Mucosa of descending colon (tissue), 3 donors: Measurements from ENCODE around the gene TIAM2. TPM values are rescaled to one million over a fixed set of nuclear protein-coding genes. Genes with fewer than 3 reads are reported as not detected.

Source experiments
- ATAC-seq: fragments of 200-7000 bp; cut with Tn5 transposase; one replicate; pipeline ENCODE4 v1.9.1; 2020; ENCODE audit warnings: mild to moderate bottlenecking, moderate library complexity
- DNase-seq, 3 donors: peaks; one replicate each; pipeline ENCODE4 v3.0.0-alpha.2; 2020
- H3K36me3 ChIP-seq: fragments of 200-600 bp; one replicate; pipeline ENCODE4 v1.8.0; 2021; ENCODE audit warnings: low read depth, mild to moderate bottlenecking
- H3K4me1 ChIP-seq: fragments of 200-600 bp; one replicate; pipeline ENCODE4 v1.8.0; 2021; ENCODE audit warnings: low read depth, mild to moderate bottlenecking
- H3K4me3 ChIP-seq: fragments of 200-600 bp; one replicate; pipeline ENCODE4 v1.8.0; 2021; ENCODE audit warnings: mild to moderate bottlenecking
- H3K9me3 ChIP-seq: fragments of 200-600 bp; one replicate; pipeline ENCODE4 v1.8.0; 2021; ENCODE audit warnings: mild to moderate bottlenecking
- intact Hi-C, 2 donors: fragments of 100-400 bp; cut with DNase I in 1 of 2; cut with micrococcal nuclease in 1 of 2; formaldehyde crosslinking; loops; one replicate each; pipeline versions ENCODE4 v1.11.0 to v1.11.1; 2022; cut with DNase I, micrococcal nuclease
- total RNA-seq, 3 donors: library from RNA; stranded (reverse); fragmentation: NEBNext Ultra II Directional in 2 of 3; extraction: Animal tissue kit (Norgen Biotek cat#: 25700) in 2 of 3; gene quantifications; one replicate each; pipeline versions ENCODE4 v1.2.1 to v1.2.4, GENCODE V29; 2021 to 2023
- TF ChIP-seq, protein P1 (sequence below): fragments of 200-600 bp; IDR thresholded peaks from one replicate; pipeline ENCODE4 v1.8.0; 2022; ENCODE audit warnings: antibody characterized with exemption, mild to moderate bottlenecking
- donor health status: DM: no; HTN: no; CAD: no; lungs with moderate emphysema.
- donor health status: DM: no; HTN: no; CAD: no.
- donor health status: DM: no; HTN: yes; CAD: no.

Gene TIAM2
- total RNA-seq, 3 donors from 2014 or later, result 4.2 to 12.2 (median 9.8) TPM

DNA sequence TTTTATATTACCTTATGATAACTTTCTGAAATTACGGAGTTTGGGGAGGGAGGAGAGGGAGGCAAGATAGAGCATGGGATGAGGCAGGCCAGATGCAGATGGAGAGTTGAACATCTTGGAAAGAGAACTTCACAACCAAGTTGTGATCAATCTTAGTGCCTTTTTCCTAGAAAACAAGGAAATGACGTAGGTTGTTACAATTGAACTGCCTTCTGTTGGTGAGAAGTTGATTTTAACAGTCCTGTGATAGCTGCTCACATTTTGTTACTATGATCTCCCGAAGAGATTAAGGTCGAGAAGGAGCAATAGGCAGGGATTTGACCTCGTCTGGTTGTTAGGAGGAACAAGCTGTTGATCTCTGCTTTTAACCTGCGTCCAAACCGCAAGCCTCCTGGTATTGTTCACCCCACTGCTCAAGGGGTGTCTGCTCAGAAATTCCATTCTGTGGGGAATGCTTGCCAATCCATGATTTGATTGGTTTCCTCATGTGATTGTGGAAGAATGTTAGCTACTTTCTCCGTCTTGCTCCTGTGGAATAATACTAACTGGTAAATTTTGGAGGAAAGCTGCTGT, 35.1 kb downstream of the TIAM2 start:
- intact Hi-C loops, result no loop called here
- TF ChIP-seq, protein P1, sequence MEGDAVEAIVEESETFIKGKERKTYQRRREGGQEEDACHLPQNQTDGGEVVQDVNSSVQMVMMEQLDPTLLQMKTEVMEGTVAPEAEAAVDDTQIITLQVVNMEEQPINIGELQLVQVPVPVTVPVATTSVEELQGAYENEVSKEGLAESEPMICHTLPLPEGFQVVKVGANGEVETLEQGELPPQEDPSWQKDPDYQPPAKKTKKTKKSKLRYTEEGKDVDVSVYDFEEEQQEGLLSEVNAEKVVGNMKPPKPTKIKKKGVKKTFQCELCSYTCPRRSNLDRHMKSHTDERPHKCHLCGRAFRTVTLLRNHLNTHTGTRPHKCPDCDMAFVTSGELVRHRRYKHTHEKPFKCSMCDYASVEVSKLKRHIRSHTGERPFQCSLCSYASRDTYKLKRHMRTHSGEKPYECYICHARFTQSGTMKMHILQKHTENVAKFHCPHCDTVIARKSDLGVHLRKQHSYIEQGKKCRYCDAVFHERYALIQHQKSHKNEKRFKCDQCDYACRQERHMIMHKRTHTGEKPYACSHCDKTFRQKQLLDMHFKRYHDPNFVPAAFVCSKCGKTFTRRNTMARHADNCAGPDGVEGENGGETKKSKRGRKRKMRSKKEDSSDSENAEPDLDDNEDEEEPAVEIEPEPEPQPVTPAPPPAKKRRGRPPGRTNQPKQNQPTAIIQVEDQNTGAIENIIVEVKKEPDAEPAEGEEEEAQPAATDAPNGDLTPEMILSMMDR, result no peak

DNA sequence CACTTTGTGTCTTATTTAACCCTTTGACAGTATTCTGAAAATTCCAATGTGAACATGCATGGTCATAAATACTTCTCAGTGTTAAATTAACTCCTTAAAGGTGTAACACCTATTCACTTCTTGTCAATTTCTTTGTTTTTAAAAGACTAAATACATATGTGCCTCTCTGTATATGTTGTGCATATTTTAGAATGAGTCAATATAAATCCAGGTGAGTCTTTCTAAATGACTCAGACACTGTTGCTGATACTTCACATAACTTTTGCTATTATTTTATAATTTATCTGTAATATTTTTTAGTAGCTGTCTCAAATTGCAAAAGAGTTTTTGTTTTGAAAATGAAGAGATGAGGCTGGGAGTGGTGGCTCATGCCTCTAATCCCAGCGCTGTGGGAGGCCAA, 36.0 kb downstream of the TIAM2 start:
- TF ChIP-seq, protein P1, result no peak
- H3K9me3 ChIP-seq, result no peaks in the 10 kb centered on the region
- no peak overlapping the region for H3K4me3 ChIP-seq
- intact Hi-C loops, result no loop called here
- no peak for ATAC-seq
- H3K36me3 ChIP-seq, result no peaks in the 10 kb centered on the region
- no peaks in the 10 kb centered on the region for H3K4me1 ChIP-seq
- DNase-seq, result no peak

More for the DNA sequence above, 35.1 kb downstream of the TIAM2 start:
- Histone ChIP-seq H3K36me3 (no peaks in the 10 kb centered on the region), H3K4me3 (no peak overlapping the region), H3K9me3 (no peaks in the 10 kb centered on the region), H3K4me1 (no peaks in the 10 kb centered on the region)
- ATAC-seq (no peak), DNase-seq (no peak)

GRCh38 chr6:155033021-155033791, 38.1 kb downstream of the TIAM2 start:
- intact Hi-C loops, result no loop called here
- TF ChIP-seq, protein P1, result no peak
- no peaks in the 10 kb centered on the region for H3K36me3 ChIP-seq
- no peaks in the 10 kb centered on the region for H3K9me3 ChIP-seq
- DNase-seq (no peak), ATAC-seq (no peak)
- H3K4me1 ChIP-seq, result no peaks in the 10 kb centered on the region
- no peak overlapping the region for H3K4me3 ChIP-seq

DNA sequence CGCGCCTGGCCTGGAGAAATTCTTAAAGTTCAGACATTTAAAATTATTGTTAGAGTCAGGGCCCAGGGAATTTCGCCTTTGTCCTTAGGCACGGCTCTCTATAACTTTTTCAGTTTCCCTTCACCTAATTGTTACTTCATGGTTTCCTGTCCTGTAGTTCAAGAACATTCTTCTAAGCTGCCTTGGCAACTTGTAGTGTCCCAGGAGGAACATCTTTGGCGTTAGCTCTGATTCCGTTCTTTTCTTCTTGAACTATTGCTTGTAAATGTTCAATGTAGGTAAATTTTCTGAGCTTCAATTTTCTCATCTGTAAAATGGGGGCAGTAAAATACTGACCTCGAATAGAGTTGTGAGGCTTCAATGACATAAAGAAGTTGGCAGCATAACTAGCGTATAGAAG, 41.8 kb downstream of the TIAM2 start:
- Histone ChIP-seq H3K4me1 (no peaks in the 10 kb centered on the region), H3K36me3 (no peaks in the 10 kb centered on the region), H3K4me3 (no peak overlapping the region), H3K9me3 (no peaks in the 10 kb centered on the region)
- ATAC-seq (no peak), DNase-seq (no peak)
- TF ChIP-seq, protein P1, result no peak
- intact Hi-C loops, result no loop called here

DNA sequence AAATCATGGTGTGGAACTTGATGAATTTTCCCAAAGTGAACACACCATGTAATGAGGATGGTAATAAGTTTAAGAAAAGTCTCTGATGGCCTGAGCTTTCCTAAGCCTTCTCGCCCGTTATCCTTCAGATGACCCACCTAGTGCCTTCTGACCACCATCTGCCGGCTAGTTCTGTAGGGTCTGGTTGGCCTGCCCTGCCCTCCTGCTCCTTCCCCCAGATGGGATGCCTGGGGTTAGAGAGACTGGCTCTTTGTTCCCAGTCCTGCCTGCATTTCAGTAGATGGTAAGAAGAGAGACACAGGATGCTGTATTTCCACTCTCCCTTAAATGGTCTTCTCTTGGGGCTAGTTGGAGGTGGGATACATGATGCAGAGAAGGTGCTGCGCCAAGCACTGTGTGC, 43.0 kb downstream of the TIAM2 start:
- no peak for DNase-seq
- H3K4me3 ChIP-seq, result no peak overlapping the region

More for the DNA sequence above, 43.0 kb downstream of the TIAM2 start:
- TF ChIP-seq, protein P1, result no peak
- no peaks in the 10 kb centered on the region for H3K4me1 ChIP-seq
- intact Hi-C loops, result no loop called here
- no peaks in the 10 kb centered on the region for H3K9me3 ChIP-seq
- no peak for ATAC-seq
- H3K36me3 ChIP-seq, result no peaks in the 10 kb centered on the region
